Right lung (tissue), 5 donors: Measurements from ENCODE around the gene SHC1. TPM values are rescaled to one million over a fixed set of nuclear protein-coding genes. Genes with fewer than 3 reads are reported as not detected.

ENCODE experiments used
- DNase-seq, 2 donors: peaks; one replicate each; pipeline ENCODE4 v3.0.0-alpha.2; 2013
- polyA plus RNA-seq, 5 donors: library from polyadenylated mRNA; unstranded; fragments of 120-200 nt; gene quantifications; one replicate each; pipeline versions ENCODE4 v1.2.1 to v1.2.3, GENCODE V29; 2013; ENCODE audit warnings: inconsistent platforms in 1 of 5, low replicate concordance in 1 of 5; ENCODE audit not compliant: insufficient read length in 5 of 5, insufficient read depth in 1 of 5

Gene SHC1
- polyA plus RNA-seq, 5 donors, result 121 to 136 (median 123) TPM

- DNase-seq, result no peak
These were observed 30.4 kb downstream of the SHC1 start for GRCh38 chr1:154940213-154940560.

DNA sequence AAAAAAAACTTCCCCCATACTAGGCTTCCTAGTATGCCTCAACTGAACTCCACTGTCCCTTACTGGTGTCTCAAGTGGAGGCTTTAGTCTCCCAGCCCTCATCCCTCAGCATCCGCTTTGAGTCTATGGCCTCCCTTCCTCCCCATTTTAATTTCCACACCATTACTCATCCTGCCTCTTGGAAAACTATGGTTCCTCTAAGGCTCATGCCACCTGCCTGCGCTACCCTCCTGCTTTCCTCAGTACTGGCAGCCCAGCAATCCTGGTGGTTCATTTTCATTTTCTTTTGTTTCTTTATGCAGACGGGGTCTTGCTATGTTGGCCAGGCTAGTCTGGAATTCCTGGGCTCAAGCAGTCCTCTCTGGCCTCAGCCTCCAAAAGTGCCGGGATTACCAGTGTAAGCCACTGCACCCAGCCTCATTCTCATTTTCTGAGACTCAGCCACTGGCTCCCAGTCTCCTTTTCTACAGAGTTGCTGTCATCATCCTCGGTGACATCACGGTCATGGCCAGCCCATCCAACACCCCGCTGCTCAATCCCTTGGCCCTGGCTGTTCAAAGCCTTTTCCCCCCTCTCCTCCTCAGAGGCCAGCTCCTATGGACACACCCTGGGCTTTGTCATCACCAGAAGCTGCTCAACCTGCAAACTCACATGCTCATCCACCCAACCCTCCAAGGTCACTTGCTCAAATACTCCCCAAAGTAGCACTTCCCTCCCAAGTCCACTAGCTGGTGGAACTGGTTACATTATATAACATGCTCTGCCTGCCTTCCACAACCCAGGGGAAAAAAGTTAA, 31.7 kb downstream of the SHC1 start:
- no peak for DNase-seq

GRCh38 chr1:154937988-154938386, 32.6 kb downstream of the SHC1 start:
- no peak for DNase-seq

DNA sequence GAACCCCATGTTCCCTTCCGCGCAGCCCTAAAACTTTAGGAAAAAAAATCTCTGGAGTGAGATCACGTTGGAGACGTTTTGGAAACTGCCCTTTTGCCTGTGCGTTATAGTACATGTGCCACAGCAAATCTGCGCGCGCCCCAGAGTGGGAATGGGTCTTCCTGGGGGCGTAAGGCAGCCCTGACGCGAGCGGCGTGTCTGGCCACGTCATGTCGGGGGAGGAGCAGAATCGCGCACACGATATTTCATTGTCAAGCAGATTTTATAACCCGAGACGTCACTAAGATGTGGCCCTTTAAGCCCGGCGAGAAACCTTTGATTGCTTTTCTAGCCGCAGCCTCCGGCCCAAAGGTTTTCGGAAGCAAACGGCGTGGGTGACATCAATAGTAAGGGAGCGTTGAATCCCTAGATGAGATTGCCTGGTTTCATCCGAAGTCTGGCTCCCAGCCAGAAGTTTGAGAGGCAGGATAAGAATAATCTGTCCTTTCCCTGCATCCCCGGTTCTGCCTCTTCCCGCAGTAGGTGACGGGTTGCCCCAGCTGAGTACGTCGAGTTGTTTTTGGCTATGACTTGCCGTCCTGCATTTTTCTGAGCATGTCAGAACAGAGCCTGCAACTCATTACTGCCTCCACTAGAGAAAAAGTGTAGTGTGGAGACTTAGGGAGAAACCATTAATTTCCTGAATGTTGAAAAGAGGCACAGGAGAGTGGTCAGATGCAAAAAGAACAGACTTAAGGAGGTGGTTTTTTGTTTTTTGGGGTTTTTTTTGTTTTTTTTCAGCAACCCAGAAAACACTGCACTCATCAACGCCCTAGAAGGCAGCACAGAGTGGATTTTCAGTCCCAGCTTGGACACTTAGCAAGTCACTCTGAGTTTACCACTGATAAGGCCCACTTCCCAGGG, 33.2 kb downstream of the SHC1 start:
- peak; percentile 97 to 98 for DNase-seq

GRCh38 chr1:154936555-154937084, 33.9 kb downstream of the SHC1 start, which contains the start of gene PMVK:
TSS of gene PMVK (minus strand) at chr1:154936719. CDS start at chr1:154936685, 34 bp downstream.
- DNase-seq, result peak; percentile 97 to 98

DNA sequence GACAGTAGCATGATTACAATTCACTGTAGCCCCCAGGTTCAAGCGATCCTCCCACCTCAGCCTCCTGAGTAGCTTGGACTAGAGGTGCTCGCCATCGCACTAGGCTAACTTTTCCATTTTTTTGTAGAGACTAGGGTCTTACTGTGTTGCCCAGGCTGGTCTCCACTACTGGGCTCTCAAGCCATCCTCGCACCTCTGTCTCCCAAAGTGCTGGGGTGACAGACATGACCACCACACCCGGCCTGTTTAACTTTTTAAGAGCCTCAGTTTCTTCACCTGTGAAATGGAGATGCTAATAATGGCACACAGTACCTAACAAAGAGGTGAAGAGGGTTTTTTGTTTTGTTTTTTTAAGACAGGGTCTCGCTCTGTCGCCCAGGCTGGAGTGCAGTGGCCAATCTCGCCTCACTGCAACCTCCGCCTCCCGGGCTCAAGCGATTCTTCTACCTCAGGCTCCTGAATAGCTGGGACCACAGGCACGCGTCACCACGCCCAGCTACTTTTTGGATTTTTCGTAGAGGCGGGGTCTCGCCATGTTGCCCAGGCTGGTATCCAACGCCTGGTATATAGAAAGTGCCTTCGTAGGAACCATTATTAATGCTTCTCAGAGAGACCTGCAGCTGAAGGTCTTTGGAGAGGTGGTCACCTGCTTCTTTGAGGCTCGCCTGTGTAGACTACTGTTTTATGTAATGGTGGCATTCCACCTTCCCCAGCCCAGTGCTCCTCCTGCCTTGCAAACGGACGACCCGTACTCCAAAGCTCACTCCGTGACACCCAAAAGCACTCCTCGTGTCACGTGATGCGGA, 34.6 kb downstream of the SHC1 start:
- no peak for DNase-seq

DNA sequence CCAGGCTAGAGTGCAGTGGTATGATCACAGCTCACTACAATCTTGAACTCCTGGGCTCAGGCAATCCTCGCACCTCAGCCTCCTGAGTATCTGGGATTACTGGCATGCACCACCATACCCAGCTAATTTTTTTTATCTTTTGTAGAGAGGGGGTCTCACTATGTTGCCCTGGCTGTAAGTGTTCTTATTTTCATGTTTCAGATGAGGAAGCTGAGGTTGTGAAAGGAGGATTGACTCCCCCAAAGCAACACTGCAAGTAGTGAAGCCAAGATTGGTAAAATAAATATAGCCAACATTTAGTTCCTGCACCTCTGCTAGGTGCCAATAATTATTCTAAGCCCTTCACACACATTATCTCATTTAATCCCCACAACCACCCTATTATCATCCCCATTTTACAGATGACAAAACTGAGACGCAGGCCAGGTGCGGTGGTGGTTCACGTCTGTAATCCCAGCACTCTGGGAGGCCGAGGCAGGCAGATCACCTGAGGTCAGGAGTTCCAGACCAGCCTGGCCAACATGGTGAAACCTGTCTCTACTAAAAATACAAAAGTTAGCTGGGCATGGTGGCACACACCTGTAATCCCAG, 36.1 kb downstream of the SHC1 start:
- DNase-seq, result no peak

DNA sequence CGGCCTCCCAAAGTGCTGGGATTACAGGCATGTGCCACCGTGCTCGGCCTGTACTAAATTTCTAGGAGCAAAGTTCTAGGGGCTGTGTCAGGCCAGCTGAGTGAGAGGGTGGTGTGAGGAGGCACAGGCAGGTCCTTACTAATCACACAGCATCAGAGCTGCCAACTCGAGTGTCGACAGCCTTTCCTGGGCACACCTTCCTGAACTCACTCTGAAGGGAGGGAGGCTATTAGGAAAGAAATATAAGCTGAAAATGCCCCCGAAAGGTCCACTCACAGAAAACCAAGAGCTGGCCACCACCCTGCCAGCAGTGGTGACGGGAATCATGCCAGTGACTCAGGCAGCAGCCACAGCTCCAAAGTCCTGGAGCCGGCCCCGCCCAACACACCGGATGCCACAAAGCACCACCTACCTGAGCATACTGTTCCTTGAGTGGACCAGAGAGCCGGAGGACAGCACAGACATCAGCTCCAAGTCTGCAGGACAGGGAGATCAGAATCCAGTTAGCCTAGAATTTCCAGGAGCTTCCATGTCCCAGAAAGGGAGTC, 38.5 kb downstream of the SHC1 start:
- no peak for DNase-seq

- no peak for DNase-seq
These were observed 44.3 kb downstream of the SHC1 start for GRCh38 chr1:154926201-154926600.

DNA sequence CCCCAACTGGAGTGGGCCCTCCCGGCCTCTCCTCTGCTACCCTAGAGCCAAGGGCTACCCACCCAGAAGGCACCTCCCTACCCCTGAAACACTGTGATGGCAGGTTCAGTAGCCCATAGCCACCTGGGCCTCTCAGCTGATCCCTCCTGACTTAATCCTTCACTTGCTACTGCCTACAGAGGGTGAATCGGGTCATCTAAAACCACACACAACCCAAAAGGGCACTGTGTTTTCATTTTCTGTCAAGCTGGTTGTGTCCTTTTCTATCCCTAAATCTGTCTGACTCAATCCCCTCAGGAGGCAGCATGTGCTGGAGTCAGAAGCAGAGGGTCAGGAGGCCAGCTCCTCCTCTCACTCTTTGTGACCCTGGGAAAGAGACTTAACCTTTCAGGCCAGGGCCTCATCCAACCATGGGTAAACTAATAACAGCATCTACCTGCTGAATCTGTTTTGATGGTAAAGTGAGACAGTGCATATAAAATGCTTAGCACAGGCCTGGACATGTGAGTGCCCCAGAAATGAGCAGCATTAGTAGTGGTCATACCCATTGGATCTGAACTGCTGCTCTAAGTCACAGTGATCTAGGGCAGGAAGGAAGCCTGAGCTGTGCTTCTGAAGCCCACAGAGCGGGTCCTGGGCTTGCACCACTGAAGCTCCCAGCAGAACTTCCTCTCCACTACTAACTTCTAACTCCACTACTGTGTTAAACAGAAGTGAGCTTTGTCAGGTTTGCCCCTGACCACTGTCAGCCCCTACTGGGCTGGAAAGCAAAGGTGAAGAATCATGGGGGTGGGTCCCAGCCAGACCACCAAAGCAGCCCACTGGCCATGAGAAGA, 45.0 kb downstream of the SHC1 start:
- DNase-seq, result no peak

DNA sequence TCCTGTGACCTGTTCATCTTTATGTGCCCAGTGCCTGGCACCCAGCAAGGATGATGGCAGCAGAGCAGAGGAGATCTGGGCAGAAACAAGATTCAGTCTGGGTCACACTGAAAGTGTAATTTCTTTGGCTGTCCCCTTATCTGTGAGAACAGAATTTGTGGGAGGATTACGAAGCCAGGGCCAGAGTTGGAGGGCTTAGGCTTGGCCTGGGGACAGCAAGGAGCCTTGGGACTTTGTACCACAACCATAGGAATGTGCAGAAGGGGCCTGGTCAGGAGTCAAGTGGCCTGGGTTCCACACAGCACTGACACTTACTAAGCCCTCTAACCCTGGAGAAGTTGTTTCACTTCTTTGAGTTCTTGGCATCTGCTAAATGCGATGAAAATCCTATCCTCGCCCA, 46.9 kb downstream of the SHC1 start:
- DNase-seq, result no peak

DNA sequence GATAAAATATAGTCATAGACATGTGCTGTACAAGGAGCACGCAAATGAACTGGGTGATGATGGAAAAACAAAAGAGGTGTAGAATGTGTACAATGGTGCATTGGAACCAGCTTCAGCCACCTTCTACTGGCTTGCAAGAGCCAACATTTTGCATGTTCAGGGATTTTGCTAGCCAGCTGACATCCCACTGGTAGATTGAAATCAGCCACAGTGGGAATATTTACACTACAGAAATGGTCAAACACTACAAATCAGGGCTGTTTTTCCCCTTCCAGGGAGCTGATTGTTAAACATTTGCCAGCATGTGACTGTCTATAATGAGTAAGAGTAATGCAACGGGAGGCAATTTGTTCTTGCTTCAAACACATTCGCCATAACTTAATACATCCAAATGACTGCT, 57.3 kb downstream of the SHC1 start:
- DNase-seq, result no peak

GRCh38 chr1:154912755-154913154, 57.8 kb downstream of the SHC1 start:
- DNase-seq, result no peak

Other genes starting within 250 kb of the SHC1 start
- gene KCNN3, start 100.5 kb downstream of the SHC1 start, polyA plus RNA-seq, result 1 to 10 TPM; 1.8 to 3.2 (median 2.3) TPM
- gene PMVK, start 34.0 kb downstream of the SHC1 start, polyA plus RNA-seq, result 10 to 100 TPM; 26.2 to 39.4 (median 29.5) TPM
- 10 to 100 TPM; 62.9 to 88.3 (median 77.0) TPM for gene PBXIP1, start 14.6 kb downstream of the SHC1 start, polyA plus RNA-seq
- gene PYGO2, start 9.0 kb downstream of the SHC1 start, polyA plus RNA-seq, result 10 to 100 TPM; 32.9 to 42.8 (median 40.9) TPM
- gene CKS1B, start 3.9 kb upstream of the SHC1 start, polyA plus RNA-seq, result 100 to 1,000 TPM in 3 of 5 donors, 10 to 100 TPM in 2; 85.1 to 149 (median 115) TPM
- gene FLAD1, start 12.6 kb upstream of the SHC1 start, polyA plus RNA-seq, result 10 to 100 TPM; 27.1 to 33.6 (median 28.1) TPM
- 1 to 10 TPM in 1 of 5 donors, under 1 TPM in 4; 0.46 to 1.2 (median 0.66) TPM for gene LENEP, start 22.8 kb upstream of the SHC1 start, polyA plus RNA-seq
- gene ZBTB7B, start 32.1 kb upstream of the SHC1 start, polyA plus RNA-seq, result 10 to 100 TPM; 10.7 to 26.3 (median 18.8) TPM
- gene DCST2, start 63.0 kb upstream of the SHC1 start, polyA plus RNA-seq, result 1 to 10 TPM; 1.6 to 2.7 (median 2.4) TPM
- under 1 TPM; 0.34 to 0.69 (median 0.53) TPM for gene DCST1, start 63.1 kb upstream of the SHC1 start, polyA plus RNA-seq
- gene ADAM15, start 80.6 kb upstream of the SHC1 start, polyA plus RNA-seq, result 100 to 1,000 TPM in 1 of 5 donors, 10 to 100 TPM in 4; 50.0 to 103 (median 64.8) TPM
- gene EFNA4, start 93.0 kb upstream of the SHC1 start, polyA plus RNA-seq, result 10 to 100 TPM; 16.0 to 25.3 (median 23.3) TPM
- 1 to 10 TPM; 2.9 to 5.6 (median 4.3) TPM for gene EFNA3, start 108.1 kb upstream of the SHC1 start, polyA plus RNA-seq
- gene EFNA1, start 157.1 kb upstream of the SHC1 start, polyA plus RNA-seq, result 100 to 1,000 TPM in 2 of 5 donors, 10 to 100 TPM in 3; 94.5 to 116 (median 96.8) TPM
- gene SLC50A1, start 165.1 kb upstream of the SHC1 start, polyA plus RNA-seq, result 10 to 100 TPM; 32.7 to 41.6 (median 37.3) TPM
- 10 to 100 TPM; 19.1 to 37.1 (median 26.6) TPM for gene DPM3, start 169.8 kb upstream of the SHC1 start, polyA plus RNA-seq
- 100 to 1,000 TPM; 103 to 120 (median 117) TPM for gene KRTCAP2, start 202.6 kb upstream of the SHC1 start, polyA plus RNA-seq
- gene TRIM46, start 203.1 kb upstream of the SHC1 start, polyA plus RNA-seq, result 1 to 10 TPM; 2.9 to 5.6 (median 4.3) TPM
- gene THBS3, start 237.2 kb upstream of the SHC1 start, polyA plus RNA-seq, result 10 to 100 TPM; 37.5 to 47.0 (median 42.8) TPM
- 10 to 100 TPM; 27.8 to 38.3 (median 32.0) TPM for gene MTX1, start 237.9 kb upstream of the SHC1 start, polyA plus RNA-seq